Retinal pigment epithelial cell (primary cell): Measurements from ENCODE around the gene RSL24D1.

ENCODE experiments used
- DNase-seq: peaks from one replicate; pipeline ENCODE4 v3.0.0-alpha.2; 2010; ENCODE audit warnings: low read depth
- H3K4me3 ChIP-seq: 2 replicates; pipeline ENCODE4 v1.5.1; 2011; ENCODE audit warnings: mild to moderate bottlenecking, low read length, control low read depth, moderate library complexity
- CTCF ChIP-seq: conservative IDR thresholded peaks from 2 replicates; pipeline ENCODE4 v1.5.1; 2011; ENCODE audit warnings: low read depth, low read length, control low read depth, inconsistent platforms

RSL24D1 gene

GRCh38 chr15:55196458-55197361 lies at the start of gene RSL24D1:
Gene RSL24D1, minus strand, starts transcription at chr15:55196941. Its CDS starts 51 bp downstream, at chr15:55196890.
- TF ChIP-seq CTCF: peak; percentile 53
- peak; percentile 98 for DNase-seq
- H3K4me3 ChIP-seq: peak within 1 kb of the TSS; percentile 87

GRCh38 chr15:55245059-55245458 lies 48.3 kb upstream of the RSL24D1 start:
- TF ChIP-seq CTCF: no peak
- no peak for DNase-seq
- no peak overlapping the region for H3K4me3 ChIP-seq

- DNase-seq: no peak
- no peak for TF ChIP-seq CTCF
- H3K4me3 ChIP-seq: no peak overlapping the region
Measured at GRCh38 chr15:55241891-55242290, 45.1 kb upstream of the RSL24D1 start.

GRCh38 chr15:55241186-55241585 lies 44.4 kb upstream of the RSL24D1 start:
- no peak for DNase-seq
- no peak for TF ChIP-seq CTCF
- H3K4me3 ChIP-seq: no peak overlapping the region

GRCh38 chr15:55240125-55240760 lies 43.5 kb upstream of the RSL24D1 start:
- no peak overlapping the region for H3K4me3 ChIP-seq
- TF ChIP-seq CTCF: no peak
- no peak for DNase-seq

- H3K4me3 ChIP-seq: no peak overlapping the region
- no peak for TF ChIP-seq CTCF
- no peak for DNase-seq
Measured at GRCh38 chr15:55239440-55240124, 42.8 kb upstream of the RSL24D1 start.
